Fibroblast of skin of right biceps (primary cell): Measurements from ENCODE around the gene TDP1.
"Not testable (repeated sequence)": the region's sequence is repeated elsewhere in the genome, so short reads cannot be mapped to it uniquely, and the experiment has no call there.

ENCODE experiments used
- DNase-seq: peaks from one replicate; pipeline ENCODE4 v3.0.0-alpha.2; 2013

The TDP1 gene

DNA sequence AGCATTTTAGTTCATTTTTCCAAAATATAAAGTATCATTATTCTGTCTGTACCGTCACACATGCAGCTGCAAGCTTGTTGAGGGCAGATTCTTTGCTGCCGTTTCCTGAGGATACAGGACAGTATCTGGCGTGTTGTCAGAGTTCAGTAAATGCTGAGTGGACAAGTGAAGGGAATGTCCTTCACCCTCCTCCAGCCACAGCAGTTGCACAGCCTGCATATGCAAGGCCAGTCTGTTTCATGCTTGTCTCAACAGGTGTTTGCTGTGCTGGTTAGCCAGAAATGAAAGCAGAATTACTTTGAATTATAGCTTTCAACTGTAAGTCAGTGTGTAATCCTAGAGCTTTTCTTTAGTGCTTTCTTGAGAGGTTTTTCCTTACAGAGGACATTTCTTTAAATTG, 36.5 kb downstream of the TDP1 start:
- DNase-seq, result no peak

DNA sequence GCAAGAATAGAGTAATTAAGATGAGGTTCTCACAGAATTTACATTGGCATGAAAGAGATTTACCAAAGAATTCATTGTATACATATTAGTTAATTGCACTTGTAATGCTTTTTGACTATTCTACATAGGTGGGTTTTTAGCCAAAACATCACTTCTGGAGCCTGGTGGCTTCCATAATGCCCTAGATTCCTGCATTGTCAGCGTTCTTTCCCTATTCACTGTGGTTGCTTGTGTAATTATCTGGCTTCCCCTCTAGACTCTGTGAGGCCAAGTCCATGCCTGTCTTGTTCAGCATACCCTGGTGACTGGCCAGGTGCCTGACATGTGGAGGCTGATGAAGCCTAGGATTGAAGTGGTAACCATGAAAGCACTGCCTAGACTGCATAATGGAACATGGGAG, 41.2 kb downstream of the TDP1 start:
- DNase-seq, result no peak

DNA sequence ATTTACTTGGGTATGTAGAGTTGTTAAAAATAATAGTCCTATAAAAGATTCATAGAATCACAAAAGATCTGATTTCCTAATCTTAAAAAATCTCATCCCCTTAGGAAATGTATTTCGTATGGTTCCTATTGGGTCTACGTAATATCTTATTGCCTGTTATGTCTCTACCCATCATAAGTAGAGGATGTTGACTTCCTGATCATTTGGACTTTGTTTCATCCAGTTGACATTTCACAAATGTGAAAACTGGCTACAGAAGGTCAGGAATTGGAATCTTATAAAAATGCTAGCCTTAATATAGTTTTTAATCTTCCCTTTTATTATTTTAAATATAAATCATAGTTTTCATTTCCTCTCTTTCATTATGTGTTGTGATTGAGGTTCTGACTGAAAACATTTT, 45.2 kb downstream of the TDP1 start:
- no peak for DNase-seq

DNA sequence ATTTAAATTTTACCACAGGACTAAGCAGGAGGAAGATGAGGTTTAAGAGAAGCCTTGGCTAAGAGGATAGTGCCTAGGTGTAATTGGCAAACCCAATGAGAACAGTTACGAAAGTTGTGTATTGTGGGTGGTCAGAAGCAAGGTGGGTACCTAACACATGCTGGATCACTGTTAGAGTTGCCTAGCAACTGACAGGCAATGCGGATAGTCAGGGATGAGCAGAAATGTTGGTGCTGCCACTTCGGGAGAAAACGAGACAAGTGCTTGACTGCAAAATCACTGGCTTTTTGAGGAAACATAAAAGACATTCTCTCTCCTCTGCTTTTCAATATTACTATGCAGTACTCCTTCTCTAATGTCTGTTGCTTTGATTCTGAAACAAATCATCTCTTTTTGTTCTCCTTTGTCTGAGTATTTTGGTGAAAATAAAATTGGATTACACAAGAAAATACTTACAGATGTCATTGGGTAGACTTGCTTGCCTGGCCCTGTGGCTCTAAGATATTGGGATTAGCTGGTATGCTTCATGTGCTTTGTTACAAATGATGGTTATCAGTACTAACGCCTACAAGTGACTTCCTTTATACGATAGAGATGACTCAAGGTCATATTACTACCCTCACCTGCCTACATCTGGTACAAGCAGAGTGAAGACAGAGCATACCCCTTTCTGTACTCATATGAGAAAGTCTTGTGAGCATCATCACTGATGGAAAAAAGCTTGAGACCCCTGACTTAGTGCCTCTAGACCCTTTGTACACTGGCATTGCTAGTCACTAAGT, 48.0 kb downstream of the TDP1 start:
- no peak for DNase-seq

DNA sequence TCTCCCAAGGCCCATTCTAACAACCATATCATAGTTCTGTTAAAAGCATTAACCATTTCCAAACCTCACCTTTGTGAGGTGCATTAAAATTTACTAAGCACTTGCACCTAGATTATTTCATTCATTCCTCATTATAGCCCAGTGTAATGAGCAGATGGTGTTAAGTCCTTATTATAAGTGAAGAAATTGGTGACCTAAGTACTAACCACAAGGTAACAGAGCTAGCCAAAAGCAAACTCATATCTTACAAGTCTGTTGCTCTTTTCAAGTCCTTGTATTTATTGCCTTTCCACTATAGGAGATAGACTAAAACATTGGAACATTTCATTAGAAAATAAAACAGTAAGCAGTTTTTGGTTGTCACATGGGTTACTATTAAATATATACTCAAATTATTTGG, 49.7 kb downstream of the TDP1 start:
- DNase-seq, result no peak

DNA sequence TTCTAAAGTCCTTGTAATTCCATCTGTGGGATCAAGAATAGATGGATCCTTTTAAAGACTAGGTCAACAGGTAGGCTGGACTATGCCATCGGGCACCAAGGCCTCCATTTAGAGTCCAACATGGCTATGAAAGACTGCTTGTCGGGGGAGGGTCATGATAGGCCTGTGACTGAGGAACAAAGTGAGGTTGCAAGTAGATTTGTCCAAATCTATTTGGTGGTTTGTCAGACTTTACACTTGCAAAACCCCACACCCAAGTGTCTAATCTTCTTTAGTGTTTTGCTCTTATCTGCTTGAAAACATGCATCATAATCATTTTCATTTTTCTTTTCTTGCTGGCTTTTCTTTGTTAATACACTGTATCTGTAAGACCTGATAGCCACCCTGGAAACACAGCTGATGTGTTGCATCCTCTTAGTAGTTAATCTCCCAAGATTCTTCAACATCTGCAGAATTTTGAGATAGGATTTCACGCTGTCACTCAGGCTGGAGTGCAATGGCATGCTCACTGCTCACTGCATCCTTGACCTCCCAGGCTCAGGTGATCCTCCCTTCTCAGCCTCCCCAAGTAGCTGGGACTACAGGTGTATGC, 50.3 kb downstream of the TDP1 start:
- DNase-seq, result no peak

DNA sequence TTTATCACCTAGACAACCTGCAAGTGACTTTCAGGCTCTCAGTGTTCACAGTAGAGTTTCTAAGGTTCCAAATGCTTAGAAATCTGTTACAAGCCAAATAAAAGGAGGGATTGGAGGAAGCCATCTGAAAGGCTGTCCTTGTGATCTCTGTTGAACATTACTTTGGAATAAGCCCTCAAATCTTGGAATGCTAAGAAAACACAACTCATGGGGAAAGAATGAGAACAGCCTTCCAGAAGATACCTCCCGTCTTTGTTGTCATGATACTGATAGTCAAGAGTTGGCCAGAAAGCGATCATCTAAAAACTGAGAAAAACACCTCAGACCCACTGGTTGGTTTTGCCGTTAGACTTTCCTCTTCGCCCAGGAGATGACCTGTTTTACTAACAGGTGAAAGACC, 61.6 kb downstream of the TDP1 start:
- DNase-seq, result peak; percentile 4

DNA sequence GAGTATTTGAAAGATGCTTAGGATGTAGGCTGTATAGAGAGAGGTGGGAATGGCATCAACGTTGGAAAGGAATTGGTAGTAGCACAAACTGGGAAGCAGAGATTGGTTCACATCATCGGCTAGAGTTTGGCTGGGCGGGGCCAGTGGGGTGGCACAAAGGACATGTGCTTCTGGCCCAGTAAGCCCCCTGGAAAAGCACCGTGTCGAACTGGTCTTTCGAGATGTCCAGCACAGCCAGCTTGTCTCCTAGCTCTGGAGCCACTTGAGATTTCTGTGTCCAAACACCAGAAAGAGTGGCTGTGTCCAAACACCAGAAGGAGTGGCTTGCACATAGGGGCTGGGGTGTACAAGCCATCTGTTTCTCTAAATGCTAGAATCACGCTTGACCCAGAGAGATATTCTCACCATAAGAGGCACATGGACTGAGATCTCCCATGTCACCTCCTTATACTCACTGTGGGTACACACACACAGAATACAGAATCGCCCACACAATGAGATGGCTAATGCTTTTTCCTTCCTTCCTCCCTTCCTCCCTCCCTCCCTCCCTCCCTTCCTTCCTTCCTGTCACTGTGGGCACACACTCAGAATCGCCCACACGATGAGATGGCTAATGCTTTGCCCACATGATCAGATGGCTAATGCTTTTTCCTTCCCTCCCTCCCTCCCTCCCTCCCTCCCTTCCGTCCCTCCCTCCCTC, 64.2 kb downstream of the TDP1 start:
- DNase-seq, result no peak

DNA sequence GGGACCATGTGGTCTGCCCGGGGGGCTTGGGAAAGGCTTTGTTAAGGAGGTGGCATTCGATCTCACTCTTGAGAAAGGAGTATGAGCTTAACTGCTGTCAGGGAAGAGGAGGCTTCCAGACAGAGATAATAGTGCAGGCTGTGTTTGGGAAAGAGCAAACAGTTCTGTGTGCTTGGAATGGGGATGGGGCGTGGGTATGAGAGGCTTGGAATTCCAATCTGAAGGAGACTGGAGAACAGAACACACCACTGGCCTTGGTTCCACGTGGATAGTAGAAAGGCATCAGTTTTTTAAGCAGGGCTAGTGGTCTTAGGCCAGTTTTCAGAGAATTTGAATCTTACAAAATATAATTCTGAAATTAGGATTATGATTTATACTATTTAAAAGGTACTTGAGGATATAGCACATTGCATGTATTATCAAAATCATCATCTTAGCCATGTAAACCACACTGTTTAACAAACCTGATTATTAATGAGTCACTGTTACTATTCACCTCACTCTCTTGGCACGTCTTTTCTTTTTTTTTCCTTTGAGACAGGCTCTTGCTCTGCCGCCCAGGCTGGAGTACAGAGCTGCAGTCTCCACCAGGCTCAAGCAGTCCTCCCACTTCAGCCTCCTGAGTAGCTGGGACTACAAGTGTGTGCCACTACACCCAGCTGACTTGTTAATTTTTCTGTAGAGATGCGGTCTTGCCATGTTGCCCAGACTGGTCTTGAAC, 67.6 kb downstream of the TDP1 start:
- DNase-seq, result no peak

DNA sequence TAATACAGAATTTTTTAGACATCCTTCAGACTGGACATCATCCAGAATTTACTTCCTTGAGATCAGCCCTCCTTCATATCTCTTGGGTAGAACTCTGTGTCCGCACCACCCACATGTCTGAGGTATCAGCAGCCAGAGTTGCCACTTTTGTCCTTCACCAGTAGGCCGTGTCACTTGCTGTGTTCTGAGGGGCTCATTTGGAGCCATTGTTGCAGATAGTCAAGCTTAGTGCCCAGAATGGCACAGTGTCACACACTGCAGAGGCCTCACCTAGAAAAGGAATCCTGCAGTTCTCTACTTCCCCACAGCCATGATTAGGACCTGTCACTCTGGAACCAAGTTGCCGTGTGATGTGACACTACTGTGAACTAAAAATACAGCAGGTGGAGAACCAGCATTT, 69.2 kb downstream of the TDP1 start:
- no peak for DNase-seq

DNA sequence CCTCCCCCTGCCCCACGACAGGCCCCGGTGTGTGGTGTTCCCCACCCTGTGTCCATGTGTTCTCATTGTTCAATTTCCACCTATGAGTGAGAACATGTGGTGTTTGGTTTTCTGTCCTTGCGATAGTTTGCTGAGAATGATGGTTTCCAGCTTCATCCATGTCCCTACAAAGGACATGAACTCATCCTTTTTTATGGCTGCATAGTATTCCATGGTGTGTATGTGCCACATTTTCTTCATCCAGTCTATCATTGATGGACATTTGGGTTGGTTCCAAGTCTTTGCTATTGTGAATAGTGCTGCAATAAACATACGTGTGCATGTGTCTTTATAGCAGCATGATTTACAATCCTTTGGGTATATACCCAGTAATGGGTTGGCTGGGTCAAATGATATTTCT, 70.9 kb downstream of the TDP1 start:
- not testable (repeated sequence) for DNase-seq

DNA sequence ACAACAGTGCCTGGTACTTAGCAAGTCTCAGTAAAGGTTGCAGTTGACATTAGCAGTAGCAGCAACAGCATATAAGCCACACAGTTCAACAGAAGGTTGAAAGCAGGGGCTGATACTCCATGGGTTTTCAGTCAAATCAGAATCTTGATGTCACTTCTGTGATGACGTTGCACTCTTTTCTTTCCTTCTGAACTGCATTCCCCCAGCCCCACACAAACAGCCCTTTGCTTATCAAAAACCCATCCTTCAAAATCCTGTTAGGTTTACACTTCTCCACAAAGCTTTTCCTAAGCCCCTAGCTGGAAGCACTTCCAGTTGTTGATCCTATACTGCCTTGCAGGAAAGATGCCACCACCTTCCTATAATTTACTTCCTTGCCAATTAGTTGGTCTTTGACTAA, 72.1 kb downstream of the TDP1 start:
- DNase-seq, result no peak

DNA sequence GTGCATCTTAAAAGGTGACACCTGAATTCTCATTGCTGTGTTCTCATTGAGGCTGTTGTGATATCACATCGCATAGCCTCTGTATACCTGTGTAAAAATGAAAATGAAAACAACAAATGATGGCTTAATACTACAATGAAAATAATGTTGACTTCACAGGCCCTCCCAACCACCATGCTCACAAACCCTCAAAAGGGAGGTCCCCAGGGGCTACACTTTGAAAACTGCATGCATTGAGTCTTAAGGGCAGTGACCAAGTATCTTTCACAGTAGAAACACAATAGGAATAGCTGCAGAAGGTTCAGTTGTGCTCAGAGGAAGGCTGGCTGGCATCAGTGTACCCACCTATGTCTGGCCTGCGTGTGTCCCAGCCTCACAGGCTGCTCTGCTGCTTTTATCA, 78.4 kb downstream of the TDP1 start:
- no peak for DNase-seq

DNA sequence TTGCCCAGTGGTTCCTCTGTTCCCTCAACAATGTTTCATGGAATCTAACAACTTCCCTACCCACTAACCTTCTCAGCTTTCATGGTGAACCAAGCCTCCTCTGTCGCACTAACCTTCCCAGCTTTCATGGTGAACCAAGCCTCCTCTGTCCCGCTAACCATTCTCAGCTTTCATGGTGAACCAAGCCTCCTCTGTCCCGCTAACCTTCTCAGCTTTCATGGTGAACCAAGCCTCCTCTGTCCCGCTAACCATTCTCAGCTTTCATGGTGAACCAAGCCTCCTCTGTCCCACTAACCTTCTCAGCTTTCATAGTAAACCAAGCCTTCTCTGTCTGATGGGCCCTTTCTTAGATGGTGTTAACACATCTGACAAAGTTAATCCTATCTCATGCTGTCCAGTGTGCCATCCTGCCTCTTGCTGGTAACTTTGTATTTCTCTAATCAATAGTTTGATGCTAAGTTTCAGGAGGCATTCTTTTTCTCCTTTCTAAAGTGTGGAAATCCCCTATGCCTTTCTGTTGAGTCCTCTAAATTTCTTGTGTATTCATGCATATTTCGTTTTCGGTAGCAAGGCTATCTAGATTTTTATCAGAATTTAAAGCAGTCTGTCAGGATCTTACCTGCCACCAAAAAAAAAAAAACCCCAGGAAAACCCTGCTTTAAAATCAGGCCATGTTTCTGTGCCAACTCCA, 79.3 kb downstream of the TDP1 start:
- DNase-seq, result no peak

DNA sequence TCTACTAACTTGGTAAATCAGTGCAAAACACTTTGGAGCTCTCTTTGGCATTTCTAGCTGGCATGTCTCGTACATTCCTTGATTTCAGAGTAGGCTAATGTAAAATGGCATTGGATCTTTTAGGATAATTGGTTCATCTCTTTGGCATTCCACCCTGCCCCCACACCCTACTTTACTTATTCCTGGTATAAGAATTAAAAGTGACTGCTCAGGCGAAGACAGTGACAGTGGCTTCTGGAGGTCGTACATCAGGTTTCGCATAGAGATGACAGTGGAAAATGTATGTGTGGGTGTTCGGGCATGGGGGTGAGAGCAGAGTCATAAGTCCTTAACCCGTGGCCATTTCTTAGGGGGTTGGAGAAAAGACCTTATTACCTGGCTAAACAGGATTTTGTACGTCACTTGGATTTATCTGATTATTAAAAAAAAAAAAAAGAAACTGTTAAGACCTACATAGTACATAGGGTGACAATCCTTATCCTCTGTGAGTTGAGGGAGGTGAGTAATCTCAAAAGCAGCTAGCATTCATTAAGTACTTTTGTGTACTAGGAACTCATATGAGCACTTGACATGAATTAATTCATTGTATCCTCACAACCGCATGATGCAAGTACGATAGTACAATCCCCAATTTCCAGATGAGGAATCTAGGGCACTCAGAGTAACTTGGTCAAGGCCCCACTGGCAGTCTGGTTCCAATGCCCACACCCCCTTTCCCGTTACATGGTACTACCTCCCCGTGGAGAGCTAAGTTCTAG, 83.7 kb downstream of the TDP1 start:
- DNase-seq, result peak; percentile 46

DNA sequence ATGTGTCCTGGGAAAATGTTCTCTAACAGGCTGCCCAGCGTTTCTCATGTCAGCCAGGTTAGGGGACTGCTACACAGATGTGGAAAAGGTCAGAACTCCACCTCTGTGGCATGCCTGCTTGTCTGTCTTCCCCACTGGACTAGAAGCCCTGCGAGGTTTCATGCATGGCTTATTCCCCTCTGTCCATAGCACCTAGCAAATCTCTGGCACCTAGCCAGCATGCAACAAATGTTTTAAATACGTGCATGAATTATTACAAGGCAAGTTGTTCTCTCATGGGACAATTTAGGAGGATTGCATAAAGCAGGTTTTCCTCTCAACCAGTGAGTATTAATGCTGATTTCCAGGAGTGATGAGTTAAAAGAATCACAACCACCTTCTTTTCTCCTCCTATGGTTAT, 84.7 kb downstream of the TDP1 start:
- DNase-seq, result peak; percentile 5

DNA sequence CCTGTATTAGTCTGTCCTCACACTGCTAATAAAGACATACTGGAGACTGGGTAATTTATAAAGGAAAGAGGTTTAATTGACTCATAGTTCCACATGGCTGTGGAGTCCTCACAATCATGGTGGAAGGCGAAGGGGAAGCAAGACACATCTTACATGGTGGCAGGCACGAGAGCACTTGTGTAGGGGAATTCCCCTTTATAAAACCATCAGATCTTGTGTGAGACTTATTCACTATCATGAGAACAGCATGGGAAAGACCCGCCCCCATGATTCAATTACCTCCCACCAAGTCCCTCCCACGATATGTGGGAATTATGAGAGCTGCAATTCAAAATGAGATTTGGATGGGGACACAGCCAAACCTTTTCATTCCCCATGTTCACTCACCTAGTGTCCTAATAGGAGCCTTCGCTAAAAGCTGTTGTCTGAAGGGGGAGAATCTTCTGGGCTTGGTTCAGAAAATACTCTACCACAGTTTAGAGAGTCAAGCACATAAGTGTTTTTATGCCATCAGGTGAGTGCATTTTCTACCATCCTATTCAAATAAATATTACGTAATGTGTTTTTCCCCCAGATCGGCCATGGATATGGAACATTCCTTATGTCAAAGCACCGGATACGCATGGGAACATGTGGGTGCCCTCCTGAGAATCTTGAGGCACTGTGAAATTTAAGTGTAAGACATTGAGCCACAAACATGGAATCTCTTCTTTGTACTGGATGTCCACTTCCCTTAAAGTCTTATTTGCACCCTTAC, 86.9 kb downstream of the TDP1 start:
- no peak for DNase-seq

DNA sequence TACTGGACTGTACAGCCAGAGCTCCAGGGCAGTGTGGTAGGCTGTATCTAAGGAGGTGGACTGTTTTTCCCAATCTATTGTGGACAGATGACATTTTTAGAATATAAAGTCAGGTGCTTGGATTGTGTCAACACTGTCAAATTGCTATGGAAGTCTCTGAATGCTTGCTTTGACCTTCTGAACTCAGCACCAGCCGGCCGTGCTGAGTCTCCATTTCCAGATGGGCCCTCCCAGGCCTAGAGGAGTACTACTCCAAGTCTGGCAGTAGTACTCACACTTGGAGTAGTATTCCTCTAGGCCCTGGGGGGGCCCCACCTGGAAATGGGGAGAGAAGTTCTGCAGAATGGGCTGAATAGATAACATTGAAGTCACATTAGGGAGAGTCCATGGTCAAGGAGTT, 89.9 kb downstream of the TDP1 start:
- DNase-seq, result no peak

DNA sequence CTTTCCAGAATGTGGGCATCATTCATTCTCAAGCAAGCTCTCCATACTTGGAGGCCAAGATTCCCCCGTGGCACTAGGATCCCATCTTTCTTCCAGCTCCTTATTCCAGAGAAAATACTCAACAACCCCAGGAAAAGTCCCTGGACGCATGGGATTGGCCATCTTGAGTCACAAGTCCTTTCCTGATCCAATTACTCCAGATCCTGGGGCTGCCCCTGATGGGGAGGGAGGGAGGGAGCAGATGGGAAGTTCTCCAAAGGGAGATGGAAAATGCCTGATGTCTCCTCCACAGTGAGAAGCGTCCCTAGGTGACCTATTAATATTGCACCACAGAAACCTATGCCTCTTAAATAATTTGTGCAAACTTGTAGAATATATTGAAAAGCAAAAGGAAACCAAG, 93.7 kb downstream of the TDP1 start:
- DNase-seq, result peak; percentile 4

DNA sequence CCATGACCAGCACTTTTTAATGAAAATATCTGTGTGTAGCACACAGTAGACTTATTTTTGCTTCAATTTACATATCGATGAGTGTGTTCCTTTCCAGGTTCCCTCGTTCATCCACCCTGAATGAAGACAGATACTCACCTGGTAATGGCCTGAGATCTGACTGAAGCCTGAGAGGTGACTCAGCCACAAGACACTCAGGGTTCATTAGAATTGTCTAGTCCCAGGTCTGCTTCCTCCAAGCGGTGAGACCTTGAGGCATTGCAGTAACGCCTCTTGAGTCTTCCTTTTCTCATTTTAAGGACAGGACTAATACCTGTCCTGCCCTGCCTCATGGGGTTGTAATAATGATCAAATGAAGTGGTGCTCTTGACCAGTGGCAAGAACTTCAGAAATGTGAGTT, 94.5 kb downstream of the TDP1 start:
- no peak for DNase-seq

DNA sequence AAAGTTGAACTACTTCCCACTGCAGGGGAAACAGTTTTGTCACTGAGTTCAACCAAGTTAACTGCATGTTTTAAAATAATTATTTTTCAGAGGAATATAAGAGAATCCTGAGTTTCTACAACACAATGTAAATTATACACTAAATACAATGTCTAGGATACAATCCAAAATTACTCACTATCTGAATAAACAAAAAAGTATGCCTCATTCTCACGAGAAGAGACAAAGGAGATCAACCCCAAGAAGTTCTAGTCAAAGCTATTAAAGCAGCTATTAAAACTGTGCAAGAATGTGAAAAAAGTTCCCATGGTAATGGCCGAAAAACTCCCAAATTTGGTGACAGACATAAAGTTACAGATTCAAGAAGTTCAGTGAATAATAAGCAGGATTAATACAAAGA, 97.3 kb downstream of the TDP1 start:
- DNase-seq, result peak; percentile 10

DNA sequence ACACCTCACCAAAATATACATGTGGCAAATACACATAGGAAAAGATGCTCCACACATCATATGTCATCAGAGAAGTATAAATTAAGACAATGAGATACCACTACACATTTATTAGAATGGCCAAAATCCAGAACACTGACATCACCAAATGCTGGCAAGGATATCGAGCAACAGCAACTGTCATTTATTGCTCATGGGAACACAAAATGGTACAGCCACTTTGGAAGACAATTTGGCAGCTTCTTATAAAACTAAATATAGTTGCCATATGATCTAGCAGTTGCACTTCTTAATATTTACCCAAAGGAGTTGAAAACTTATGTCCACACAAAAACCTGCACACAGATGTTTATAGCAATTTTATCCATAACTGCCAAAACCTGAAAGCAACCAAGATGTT, 99.1 kb downstream of the TDP1 start:
- no peak for DNase-seq
